ENCODE results near the gene DCAF10. TPM values are rescaled to one million over a fixed set of nuclear protein-coding genes. Genes with fewer than 3 reads are reported as not detected.

DCAF10 gene
- total RNA-seq, 1 experiment from 2014 or later, result 11.8 TPM

GRCh38 chr9:37776328-37776727 lies 24.3 kb upstream of the DCAF10 start:
- Histone ChIP-seq H3K4me2 (ENCODE audit: low read length) (no peak overlapping the region), H4K20me1 (ENCODE audit: low read length) (no peaks in the 10 kb centered on the region), H3K27me3 (ENCODE audit: low read length) (no peaks in the 10 kb centered on the region), H3K27ac (ENCODE audit: low read length) (peak overlapping the region; percentile 51), H3F3A (ENCODE audit: low read length, unreplicated experiment) (no peaks in the 10 kb centered on the region), H3K4me1 (ENCODE audit: insufficient read depth, low read length) (peaks cover 16% of the 10 kb centered on the region), H2AFZ (ENCODE audit: low read length) (no peak overlapping the region), H3K4me3 (ENCODE audit: low read length) (no peak overlapping the region), H3K79me2 (ENCODE audit: low read length) (peaks cover 7% of the 10 kb centered on the region), H3K9me3 (ENCODE audit: low read length) (no peaks in the 10 kb centered on the region), H3K9me2 (replicated peaks; ENCODE audit: low read length) (no peaks in the 10 kb centered on the region), H3K9ac (ENCODE audit: low read length) (no peak overlapping the region), H3K36me3 (ENCODE audit: low read depth, low read length) (peaks cover 34% of the 10 kb centered on the region)
- DNase-seq (peak; percentile 84), ATAC-seq (peak; percentile 98)
- TF ChIP-seq EZH2 (IDR thresholded peaks at IDR 0.05; ENCODE audit: low read length, unreplicated experiment), result no peak
- TF ChIP-seq EZH2phosphoT487 (IDR thresholded peaks at IDR 0.05; ENCODE audit: borderline replicate concordance, low read length), result no peak
- no peak for TF ChIP-seq CTCF (conservative IDR thresholded peaks at IDR 0.05; ENCODE audit: low read depth, low read length)
- ChIA-PET CTCF (no interaction called here), POLR2A (ENCODE audit: unreplicated experiment) (no interaction called here)
- BruUV-seq (replicated peaks), result no TSS peak
- intact Hi-C loops (cut with micrococcal nuclease), result loop anchor here (5.0 kb wide), 1 partner anchor 66 kb away; no protein-coding TSS in a partner anchor

GRCh38 chr9:37778534-37778933 lies 22.1 kb upstream of the DCAF10 start:
- TF ChIP-seq EZH2 (IDR thresholded peaks at IDR 0.05; ENCODE audit: low read length, unreplicated experiment) (no peak), EZH2phosphoT487 (IDR thresholded peaks at IDR 0.05; ENCODE audit: borderline replicate concordance, low read length) (no peak), CTCF (conservative IDR thresholded peaks at IDR 0.05; ENCODE audit: low read depth, low read length) (no peak)
- BruUV-seq (replicated peaks), result no TSS peak
- Histone ChIP-seq H3K9ac (ENCODE audit: low read length) (no peak overlapping the region), H3K4me3 (ENCODE audit: low read length) (no peak overlapping the region), H3K27ac (ENCODE audit: low read length) (no peak overlapping the region), H3K36me3 (ENCODE audit: low read depth, low read length) (peaks cover 55% of the 10 kb centered on the region), H2AFZ (ENCODE audit: low read length) (no peak overlapping the region), H3F3A (ENCODE audit: low read length, unreplicated experiment) (no peaks in the 10 kb centered on the region), H3K9me3 (ENCODE audit: low read length) (no peaks in the 10 kb centered on the region), H3K79me2 (ENCODE audit: low read length) (peaks cover 29% of the 10 kb centered on the region), H4K20me1 (ENCODE audit: low read length) (peaks cover 12% of the 10 kb centered on the region; the same call in 1 of the 2 replicates), H3K4me1 (ENCODE audit: insufficient read depth, low read length) (peaks cover 23% of the 10 kb centered on the region), H3K4me2 (ENCODE audit: low read length) (no peak overlapping the region), H3K27me3 (ENCODE audit: low read length) (no peaks in the 10 kb centered on the region), H3K9me2 (replicated peaks; ENCODE audit: low read length) (no peaks in the 10 kb centered on the region)
- no peak for DNase-seq
- ChIA-PET CTCF (no interaction called here), POLR2A (ENCODE audit: unreplicated experiment) (no interaction called here)
- intact Hi-C loops (cut with micrococcal nuclease), result loop anchor here (5.0 kb wide), 1 partner anchor 64 kb away; no protein-coding TSS in a partner anchor
- ATAC-seq, result no peak

- BruUV-seq (replicated peaks), result TSS peak; percentile 32
- 0 out of 2 replicates have a peak, but pooled peaks have one; percentile 11 for ATAC-seq
These were observed 16.3 kb upstream of the DCAF10 start for GRCh38 chr9:37784291-37784615.

More at GRCh38 chr9:37784291-37784615, 16.3 kb upstream of the DCAF10 start:
- ChIA-PET CTCF (no interaction called here), POLR2A (ENCODE audit: unreplicated experiment) (no interaction called here)
- no peak for TF ChIP-seq EZH2 (IDR thresholded peaks at IDR 0.05; ENCODE audit: low read length, unreplicated experiment)
- no peak for TF ChIP-seq CTCF (conservative IDR thresholded peaks at IDR 0.05; ENCODE audit: low read depth, low read length)
- TF ChIP-seq EZH2phosphoT487 (IDR thresholded peaks at IDR 0.05; ENCODE audit: borderline replicate concordance, low read length), result no peak
- Histone ChIP-seq H3K4me2 (ENCODE audit: low read length) (peak overlapping the region; percentile 99), H3K4me1 (ENCODE audit: insufficient read depth, low read length) (peaks cover 13% of the 10 kb centered on the region), H4K20me1 (ENCODE audit: low read length) (peaks cover 12% of the 10 kb centered on the region; the same call in 1 of the 2 replicates), H3K27ac (ENCODE audit: low read length) (peak overlapping the region; percentile 50), H3K4me3 (ENCODE audit: low read length) (peak overlapping the region; percentile 94), H3K27me3 (ENCODE audit: low read length) (no peaks in the 10 kb centered on the region), H3K9me3 (ENCODE audit: low read length) (no peaks in the 10 kb centered on the region), H3K9me2 (replicated peaks; ENCODE audit: low read length) (no peaks in the 10 kb centered on the region), H3F3A (ENCODE audit: low read length, unreplicated experiment) (no peaks in the 10 kb centered on the region), H2AFZ (ENCODE audit: low read length) (peak overlapping the region; percentile 93), H3K79me2 (ENCODE audit: low read length) (peaks cover 45% of the 10 kb centered on the region), H3K36me3 (ENCODE audit: low read depth, low read length) (peaks cover 41% of the 10 kb centered on the region), H3K9ac (ENCODE audit: low read length) (peak overlapping the region; percentile 88)
- DNase-seq, result no peak
- intact Hi-C loops (cut with micrococcal nuclease), result no loop called here
